SK-N-SH (cell line): ENCODE measurements around the gene SOX3.

Experiments
- FOSL2 ChIP-seq: IDR thresholded peaks from 2 replicates; pipeline ENCODE4 v1.4.0; 2012; ENCODE audit warnings: low read depth, mild to moderate bottlenecking, moderate library complexity, borderline replicate concordance
- FOXJ3 ChIP-seq: sonication (generic); formaldehyde crosslinking; IDR thresholded peaks from 2 replicates; pipeline ENCODE4 v1.5.1; 2020; ENCODE audit warnings: mild to moderate bottlenecking, missing genetic modification reagents
- GABPA ChIP-seq: IDR thresholded peaks from 2 replicates; pipeline ENCODE4 v1.4.0; 2012; ENCODE audit warnings: low read depth, mild to moderate bottlenecking
- MEF2A ChIP-seq: IDR thresholded peaks from 2 replicates; pipeline ENCODE4 v1.4.0; 2012; ENCODE audit warnings: low read depth, borderline replicate concordance
- POLR2AphosphoS5 ChIP-seq: IDR thresholded peaks from 2 replicates; pipeline ENCODE4 v1.6.1; 2012; ENCODE audit warnings: low read depth, low read length
- TF ChIP-seq, protein P1 (sequence below): fragments of 200-600 bp; sonication (generic); IDR thresholded peaks from 2 replicates; pipeline ENCODE4 v1.6.1; 2017; ENCODE audit warnings: antibody characterized with exemption, mild to moderate bottlenecking, moderate library complexity
- TF ChIP-seq, protein P2 (sequence below): IDR thresholded peaks from 2 replicates; pipeline ENCODE4 v1.6.1; 2012; ENCODE audit warnings: mild to moderate bottlenecking, low read depth, low read length, moderate library complexity
- TF ChIP-seq, protein P3 (sequence below): IDR thresholded peaks from 2 replicates; pipeline ENCODE4 v1.4.0; 2012; ENCODE audit warnings: low read depth
- TF ChIP-seq, protein P4 (sequence below): fragments of 150-350 bp; IDR thresholded peaks from 2 replicates; pipeline ENCODE4 v1.6.1; 2016; ENCODE audit warnings: mild to moderate bottlenecking, low read depth, low read length

DNA sequence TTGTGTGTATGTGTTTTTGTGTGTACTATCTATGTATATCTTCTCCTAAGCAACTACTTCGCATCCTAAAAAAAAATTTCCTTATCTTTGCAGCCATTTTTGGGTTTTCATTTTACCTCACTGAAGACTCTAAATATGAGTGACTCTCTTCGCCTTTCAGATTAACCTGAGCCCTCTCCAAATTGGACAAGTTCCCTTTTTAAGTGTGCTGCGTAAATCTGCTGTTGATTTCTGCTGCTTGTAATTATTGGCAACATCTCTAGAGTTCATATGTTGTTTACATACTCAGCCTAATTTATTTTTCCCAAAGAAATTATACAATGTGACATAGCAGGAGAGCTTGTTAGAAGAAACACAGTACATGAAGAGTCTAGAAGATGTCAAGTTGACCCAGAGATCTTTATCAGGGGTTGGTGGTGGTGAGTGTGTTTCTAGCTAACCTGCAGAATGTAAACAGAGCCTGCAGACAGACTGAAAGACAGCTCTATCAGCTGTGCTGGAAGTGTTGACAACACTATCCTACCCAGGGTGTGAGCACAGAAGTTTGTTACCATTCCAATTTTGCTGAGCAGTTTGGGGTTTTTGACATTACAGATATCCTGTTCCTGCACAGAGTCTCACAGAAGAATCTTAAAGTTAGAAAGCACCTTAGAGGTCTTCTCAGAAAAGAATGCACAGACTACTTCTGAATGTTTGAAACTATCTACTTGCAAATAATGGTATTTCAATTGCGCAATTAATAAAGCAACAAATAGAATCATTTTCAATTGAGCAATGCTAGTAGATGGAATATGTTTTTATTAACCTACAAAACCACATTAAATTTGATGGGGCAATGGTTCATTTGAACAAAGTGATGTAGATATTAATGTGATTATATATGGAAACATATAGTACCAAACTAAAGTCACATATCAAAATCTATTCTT lies 12.5 kb downstream of the SOX3 start:
- TF ChIP-seq, protein P1, sequence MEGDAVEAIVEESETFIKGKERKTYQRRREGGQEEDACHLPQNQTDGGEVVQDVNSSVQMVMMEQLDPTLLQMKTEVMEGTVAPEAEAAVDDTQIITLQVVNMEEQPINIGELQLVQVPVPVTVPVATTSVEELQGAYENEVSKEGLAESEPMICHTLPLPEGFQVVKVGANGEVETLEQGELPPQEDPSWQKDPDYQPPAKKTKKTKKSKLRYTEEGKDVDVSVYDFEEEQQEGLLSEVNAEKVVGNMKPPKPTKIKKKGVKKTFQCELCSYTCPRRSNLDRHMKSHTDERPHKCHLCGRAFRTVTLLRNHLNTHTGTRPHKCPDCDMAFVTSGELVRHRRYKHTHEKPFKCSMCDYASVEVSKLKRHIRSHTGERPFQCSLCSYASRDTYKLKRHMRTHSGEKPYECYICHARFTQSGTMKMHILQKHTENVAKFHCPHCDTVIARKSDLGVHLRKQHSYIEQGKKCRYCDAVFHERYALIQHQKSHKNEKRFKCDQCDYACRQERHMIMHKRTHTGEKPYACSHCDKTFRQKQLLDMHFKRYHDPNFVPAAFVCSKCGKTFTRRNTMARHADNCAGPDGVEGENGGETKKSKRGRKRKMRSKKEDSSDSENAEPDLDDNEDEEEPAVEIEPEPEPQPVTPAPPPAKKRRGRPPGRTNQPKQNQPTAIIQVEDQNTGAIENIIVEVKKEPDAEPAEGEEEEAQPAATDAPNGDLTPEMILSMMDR, result no peak
- TF ChIP-seq POLR2AphosphoS5 (no peak), FOXJ3 (CRISPR knock-in tag) (no peak), FOSL2 (no peak), GABPA (no peak), MEF2A (no peak)
- TF ChIP-seq, protein P2, sequence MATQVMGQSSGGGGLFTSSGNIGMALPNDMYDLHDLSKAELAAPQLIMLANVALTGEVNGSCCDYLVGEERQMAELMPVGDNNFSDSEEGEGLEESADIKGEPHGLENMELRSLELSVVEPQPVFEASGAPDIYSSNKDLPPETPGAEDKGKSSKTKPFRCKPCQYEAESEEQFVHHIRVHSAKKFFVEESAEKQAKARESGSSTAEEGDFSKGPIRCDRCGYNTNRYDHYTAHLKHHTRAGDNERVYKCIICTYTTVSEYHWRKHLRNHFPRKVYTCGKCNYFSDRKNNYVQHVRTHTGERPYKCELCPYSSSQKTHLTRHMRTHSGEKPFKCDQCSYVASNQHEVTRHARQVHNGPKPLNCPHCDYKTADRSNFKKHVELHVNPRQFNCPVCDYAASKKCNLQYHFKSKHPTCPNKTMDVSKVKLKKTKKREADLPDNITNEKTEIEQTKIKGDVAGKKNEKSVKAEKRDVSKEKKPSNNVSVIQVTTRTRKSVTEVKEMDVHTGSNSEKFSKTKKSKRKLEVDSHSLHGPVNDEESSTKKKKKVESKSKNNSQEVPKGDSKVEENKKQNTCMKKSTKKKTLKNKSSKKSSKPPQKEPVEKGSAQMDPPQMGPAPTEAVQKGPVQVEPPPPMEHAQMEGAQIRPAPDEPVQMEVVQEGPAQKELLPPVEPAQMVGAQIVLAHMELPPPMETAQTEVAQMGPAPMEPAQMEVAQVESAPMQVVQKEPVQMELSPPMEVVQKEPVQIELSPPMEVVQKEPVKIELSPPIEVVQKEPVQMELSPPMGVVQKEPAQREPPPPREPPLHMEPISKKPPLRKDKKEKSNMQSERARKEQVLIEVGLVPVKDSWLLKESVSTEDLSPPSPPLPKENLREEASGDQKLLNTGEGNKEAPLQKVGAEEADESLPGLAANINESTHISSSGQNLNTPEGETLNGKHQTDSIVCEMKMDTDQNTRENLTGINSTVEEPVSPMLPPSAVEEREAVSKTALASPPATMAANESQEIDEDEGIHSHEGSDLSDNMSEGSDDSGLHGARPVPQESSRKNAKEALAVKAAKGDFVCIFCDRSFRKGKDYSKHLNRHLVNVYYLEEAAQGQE, result no peak
- TF ChIP-seq, protein P3, sequence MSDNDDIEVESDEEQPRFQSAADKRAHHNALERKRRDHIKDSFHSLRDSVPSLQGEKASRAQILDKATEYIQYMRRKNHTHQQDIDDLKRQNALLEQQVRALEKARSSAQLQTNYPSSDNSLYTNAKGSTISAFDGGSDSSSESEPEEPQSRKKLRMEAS, result no peak
- TF ChIP-seq, protein P4, sequence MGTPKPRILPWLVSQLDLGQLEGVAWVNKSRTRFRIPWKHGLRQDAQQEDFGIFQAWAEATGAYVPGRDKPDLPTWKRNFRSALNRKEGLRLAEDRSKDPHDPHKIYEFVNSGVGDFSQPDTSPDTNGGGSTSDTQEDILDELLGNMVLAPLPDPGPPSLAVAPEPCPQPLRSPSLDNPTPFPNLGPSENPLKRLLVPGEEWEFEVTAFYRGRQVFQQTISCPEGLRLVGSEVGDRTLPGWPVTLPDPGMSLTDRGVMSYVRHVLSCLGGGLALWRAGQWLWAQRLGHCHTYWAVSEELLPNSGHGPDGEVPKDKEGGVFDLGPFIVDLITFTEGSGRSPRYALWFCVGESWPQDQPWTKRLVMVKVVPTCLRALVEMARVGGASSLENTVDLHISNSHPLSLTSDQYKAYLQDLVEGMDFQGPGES, result no peak
